ENCODE data around the gene WDR33. TPM values are rescaled to one million over a fixed set of nuclear protein-coding genes. Genes with fewer than 3 reads are reported as not detected.

WDR33 gene
- total RNA-seq, 1 donor from 2014 or later: 54.7 TPM

GRCh38 chr2:127792805-127793204 is 18.2 kb downstream of the WDR33 start:
- H3K27ac Mint-ChIP-seq: no peak overlapping the region
- H3K4me3 Mint-ChIP-seq: no peak overlapping the region
- H3K27me3 Mint-ChIP-seq: no peaks in the 10 kb centered on the region
- no peak for DNase-seq (ENCODE audit: extremely low spot score, unreplicated experiment)
- H3K4me1 Mint-ChIP-seq (ENCODE audit: unreplicated experiment): no peaks in the 10 kb centered on the region
- peaks cover 6% of the 10 kb centered on the region for H3K9me3 Mint-ChIP-seq
- TF ChIP-seq, protein P1, sequence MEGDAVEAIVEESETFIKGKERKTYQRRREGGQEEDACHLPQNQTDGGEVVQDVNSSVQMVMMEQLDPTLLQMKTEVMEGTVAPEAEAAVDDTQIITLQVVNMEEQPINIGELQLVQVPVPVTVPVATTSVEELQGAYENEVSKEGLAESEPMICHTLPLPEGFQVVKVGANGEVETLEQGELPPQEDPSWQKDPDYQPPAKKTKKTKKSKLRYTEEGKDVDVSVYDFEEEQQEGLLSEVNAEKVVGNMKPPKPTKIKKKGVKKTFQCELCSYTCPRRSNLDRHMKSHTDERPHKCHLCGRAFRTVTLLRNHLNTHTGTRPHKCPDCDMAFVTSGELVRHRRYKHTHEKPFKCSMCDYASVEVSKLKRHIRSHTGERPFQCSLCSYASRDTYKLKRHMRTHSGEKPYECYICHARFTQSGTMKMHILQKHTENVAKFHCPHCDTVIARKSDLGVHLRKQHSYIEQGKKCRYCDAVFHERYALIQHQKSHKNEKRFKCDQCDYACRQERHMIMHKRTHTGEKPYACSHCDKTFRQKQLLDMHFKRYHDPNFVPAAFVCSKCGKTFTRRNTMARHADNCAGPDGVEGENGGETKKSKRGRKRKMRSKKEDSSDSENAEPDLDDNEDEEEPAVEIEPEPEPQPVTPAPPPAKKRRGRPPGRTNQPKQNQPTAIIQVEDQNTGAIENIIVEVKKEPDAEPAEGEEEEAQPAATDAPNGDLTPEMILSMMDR (conservative IDR thresholded peaks at IDR 0.05): no peak
- peaks cover 29% of the 10 kb centered on the region for H3K36me3 Mint-ChIP-seq

GRCh38 chr2:127790694-127791529 is 20.1 kb downstream of the WDR33 start:
- Mint-ChIP-seq H3K4me3 (no peak overlapping the region), H3K27me3 (no peaks in the 10 kb centered on the region), H3K36me3 (peaks cover 18% of the 10 kb centered on the region), H3K9me3 (no peaks in the 10 kb centered on the region), H3K27ac (no peak overlapping the region), H3K4me1 (ENCODE audit: unreplicated experiment) (no peaks in the 10 kb centered on the region)
- TF ChIP-seq, protein P1 (conservative IDR thresholded peaks at IDR 0.05): no peak
- no peak for DNase-seq (ENCODE audit: extremely low spot score, unreplicated experiment)

DNA sequence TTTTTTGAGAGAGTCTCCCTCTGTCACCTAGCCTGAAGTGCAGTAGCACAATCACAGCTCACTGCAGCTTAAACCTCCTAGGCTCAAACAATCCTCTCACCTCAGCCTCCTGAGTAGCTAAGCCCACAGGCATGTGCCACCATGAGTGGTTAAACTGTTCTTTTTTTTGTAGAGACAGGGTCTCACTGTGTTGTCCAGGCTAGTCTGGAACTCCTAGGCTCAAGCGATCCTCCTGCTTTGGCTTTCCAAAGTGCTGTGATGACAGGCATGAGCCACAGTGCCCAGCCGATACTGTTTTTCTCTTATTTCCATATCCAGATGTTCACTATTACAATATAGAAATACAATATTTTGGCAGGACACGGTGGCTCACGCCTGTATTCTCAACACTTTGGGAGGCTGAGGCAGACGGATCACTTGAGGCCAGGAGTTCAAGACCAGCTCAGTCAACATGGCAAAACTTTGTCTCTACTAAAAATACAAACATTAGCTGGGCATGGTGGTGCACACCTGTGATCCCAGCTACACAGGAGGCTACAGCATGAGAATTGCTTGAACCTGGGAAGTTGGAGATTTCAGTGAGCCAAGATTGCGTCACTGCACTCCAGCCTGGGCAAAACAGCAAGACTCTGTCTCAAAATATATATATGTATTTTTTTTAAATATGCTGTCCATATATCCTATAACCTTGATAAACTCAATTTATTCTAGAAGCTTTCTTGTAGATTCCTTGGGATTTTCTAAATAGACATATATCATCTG is 24.7 kb downstream of the WDR33 start:
- Mint-ChIP-seq H3K36me3 (peaks cover 18% of the 10 kb centered on the region), H3K4me1 (ENCODE audit: unreplicated experiment) (peaks cover 7% of the 10 kb centered on the region), H3K4me3 (no peak overlapping the region), H3K27ac (no peak overlapping the region), H3K27me3 (no peaks in the 10 kb centered on the region), H3K9me3 (no peaks in the 10 kb centered on the region)
- no peak for DNase-seq (ENCODE audit: extremely low spot score, unreplicated experiment)
- TF ChIP-seq, protein P1 (conservative IDR thresholded peaks at IDR 0.05): no peak

GRCh38 chr2:127784965-127785518 is 25.9 kb downstream of the WDR33 start:
- Mint-ChIP-seq H3K9me3 (no peaks in the 10 kb centered on the region), H3K27ac (no peak overlapping the region), H3K27me3 (no peaks in the 10 kb centered on the region), H3K4me1 (ENCODE audit: unreplicated experiment) (peaks cover 7% of the 10 kb centered on the region), H3K4me3 (no peak overlapping the region), H3K36me3 (peaks cover 17% of the 10 kb centered on the region)
- TF ChIP-seq, protein P1 (conservative IDR thresholded peaks at IDR 0.05): no peak
- DNase-seq (ENCODE audit: extremely low spot score, unreplicated experiment): no peak

DNA sequence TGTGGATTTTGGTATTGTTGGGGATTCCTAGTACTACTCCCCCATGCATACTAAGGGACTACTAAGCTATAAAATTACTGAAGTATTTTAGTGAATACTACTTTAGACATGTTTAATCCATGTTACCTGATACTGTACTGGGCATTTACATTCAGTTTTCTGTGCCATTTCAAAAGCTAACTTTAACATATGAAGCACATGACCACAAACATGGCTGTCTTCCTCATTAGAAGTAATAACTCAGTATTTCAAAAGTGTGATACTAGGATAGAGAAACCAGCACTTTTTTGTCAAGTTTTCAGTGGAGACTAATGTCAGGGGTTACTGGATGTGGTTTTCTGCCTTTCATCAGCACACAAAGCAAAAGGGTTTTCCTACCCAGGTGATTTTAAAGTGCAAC is 27.9 kb downstream of the WDR33 start:
- DNase-seq (ENCODE audit: extremely low spot score, unreplicated experiment): no peak
- H3K27me3 Mint-ChIP-seq: no peaks in the 10 kb centered on the region
- H3K4me3 Mint-ChIP-seq: no peak overlapping the region
- TF ChIP-seq, protein P1 (conservative IDR thresholded peaks at IDR 0.05): no peak
- H3K27ac Mint-ChIP-seq: no peak overlapping the region
- peaks cover 13% of the 10 kb centered on the region for H3K4me1 Mint-ChIP-seq (ENCODE audit: unreplicated experiment)
- no peaks in the 10 kb centered on the region for H3K9me3 Mint-ChIP-seq
- H3K36me3 Mint-ChIP-seq: peaks cover 20% of the 10 kb centered on the region
